H1 (cell line): Measurements from ENCODE around the gene SORBS1. TPM values are rescaled to one million over a fixed set of nuclear protein-coding genes. Genes with fewer than 3 reads are reported as not detected.

Experiments used
- SRF ChIP-seq: IDR thresholded peaks from 2 replicates; pipeline ENCODE4 v1.6.1; 2011; ENCODE audit warnings: mild to moderate bottlenecking, low read depth, low read length, moderate library complexity
- polyA plus RNA-seq, 7 experiments: library from polyadenylated mRNA; depleted of rRNA in 3 of 7; stranded (reverse) in 5 of 7; unstranded in 2 of 7; fragments of >200 nt in 5 of 7; fragments of 200-250 nt in 2 of 7; gene quantifications; 1 replicate in 5 of 7; 2 replicates in 1 of 7; 4 replicates in 1 of 7; pipeline versions ENCODE4 v1.2.1 to v1.2.3, GENCODE V29; 2011 to 2013; ENCODE audit warnings: missing spikeins in 2 of 7, mixed read lengths in 2 of 7
- total RNA-seq: library from RNA; stranded (reverse); fragmentation: NEBNext Ultra II Directional; extraction: Animal tissue kit (Norgen Biotek cat#: 25700); gene quantifications from 2 replicates; pipeline ENCODE4 v1.2.1, GENCODE V29; 2021
- TF ChIP-seq, protein P1 (sequence below): IDR thresholded peaks from 2 replicates; pipeline ENCODE4 v1.6.1; 2012; ENCODE audit warnings: inconsistent platforms
- TF ChIP-seq, protein P2 (sequence below): IDR thresholded peaks from 2 replicates; pipeline ENCODE4 v1.6.1; 2011; ENCODE audit warnings: low read depth, mild to moderate bottlenecking, low read length; ENCODE audit not compliant: insufficient read depth

Gene SORBS1
- total and polyA plus RNA-seq, 2 of the 8 experiments (the other 6 are each of a cell fraction or from before 2014, with no cell fraction given) = 16.0 to 35.0 TPM

DNA sequence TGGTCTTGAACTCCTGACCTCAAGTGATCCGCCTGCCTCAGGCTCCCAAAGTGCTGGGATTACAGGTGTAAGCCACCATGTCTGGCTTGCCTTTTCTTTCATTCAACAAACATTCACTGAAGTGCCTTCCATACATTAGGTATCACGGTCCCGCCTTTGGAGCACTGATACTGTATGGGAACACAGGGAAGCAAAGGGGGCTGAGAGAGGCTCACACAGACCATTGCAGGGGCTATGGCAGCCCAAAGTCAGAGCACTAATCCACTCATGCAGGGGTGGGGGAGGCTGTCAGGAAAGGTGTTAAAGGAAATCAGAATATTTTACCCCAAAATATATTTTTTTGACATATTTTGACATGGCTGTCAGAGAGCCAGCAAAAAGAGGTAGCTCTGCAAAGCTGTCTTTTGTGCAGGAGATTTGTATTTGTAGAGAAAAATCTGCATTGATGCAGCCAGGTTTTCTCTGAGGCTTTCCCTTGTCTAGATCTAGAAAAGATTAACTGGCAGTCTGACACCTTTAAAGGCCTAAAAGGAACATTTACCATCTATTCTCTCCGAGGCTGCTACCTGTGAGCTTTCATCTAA is 228.4 kb downstream of the SORBS1 start (continued):
- TF ChIP-seq, protein P1, sequence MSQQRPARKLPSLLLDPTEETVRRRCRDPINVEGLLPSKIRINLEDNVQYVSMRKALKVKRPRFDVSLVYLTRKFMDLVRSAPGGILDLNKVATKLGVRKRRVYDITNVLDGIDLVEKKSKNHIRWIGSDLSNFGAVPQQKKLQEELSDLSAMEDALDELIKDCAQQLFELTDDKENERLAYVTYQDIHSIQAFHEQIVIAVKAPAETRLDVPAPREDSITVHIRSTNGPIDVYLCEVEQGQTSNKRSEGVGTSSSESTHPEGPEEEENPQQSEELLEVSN = no peak
- TF ChIP-seq, protein P2, sequence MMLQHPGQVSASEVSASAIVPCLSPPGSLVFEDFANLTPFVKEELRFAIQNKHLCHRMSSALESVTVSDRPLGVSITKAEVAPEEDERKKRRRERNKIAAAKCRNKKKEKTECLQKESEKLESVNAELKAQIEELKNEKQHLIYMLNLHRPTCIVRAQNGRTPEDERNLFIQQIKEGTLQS = no peak
- TF ChIP-seq SRF = no peak
